ENCODE data around the gene NECTIN2.
"Not testable (repeated sequence)": the region's sequence is repeated elsewhere in the genome, so short reads cannot be mapped to it uniquely, and the experiment has no call there.

The NECTIN2 gene

GRCh38 chr19:44909775-44910174, 63.7 kb downstream of the NECTIN2 start:
- Histone ChIP-seq H3K9me3 (ENCODE audit: insufficient read depth, low read length) (no peaks in the 10 kb centered on the region), H3K27me3 (ENCODE audit: insufficient read depth, insufficient read length) (no peaks in the 10 kb centered on the region), H3K36me3 (ENCODE audit: insufficient read depth, insufficient read length, low read length) (peaks cover 31% of the 10 kb centered on the region), H3K4me1 (ENCODE audit: insufficient read depth, insufficient read length) (peaks cover 13% of the 10 kb centered on the region), H3K4me3 (ENCODE audit: insufficient read length, low read depth) (no peak overlapping the region), H3K9ac (ENCODE audit: insufficient read length, low read depth) (no peak overlapping the region)
- TF ChIP-seq SUZ12 (IDR thresholded peaks at IDR 0.05; ENCODE audit: extremely low read depth, insufficient read depth, insufficient read length) (no peak), ZNF274 (IDR thresholded peaks at IDR 0.05; ENCODE audit: low read depth, low read length) (no peak), YY1 (IDR thresholded peaks at IDR 0.05; ENCODE audit: insufficient read depth, insufficient read length) (no peak)
- DNase-seq (ENCODE audit: low read depth, low spot score) = no peak

- peaks cover 30% of the 10 kb centered on the region for H3K36me3 ChIP-seq (ENCODE audit: insufficient read depth, insufficient read length, low read length)
- not testable (repeated sequence) for H3K4me3 ChIP-seq (ENCODE audit: insufficient read length, low read depth); DNase-seq (ENCODE audit: low read depth, low spot score); H3K9me3 ChIP-seq (ENCODE audit: insufficient read depth, low read length); H3K27me3 ChIP-seq (ENCODE audit: insufficient read depth, insufficient read length); H3K9ac ChIP-seq (ENCODE audit: insufficient read length, low read depth)
- H3K4me1 ChIP-seq (ENCODE audit: insufficient read depth, insufficient read length) = peaks cover 13% of the 10 kb centered on the region
These were observed 65.8 kb downstream of the NECTIN2 start for GRCh38 chr19:44911896-44912295.

DNA sequence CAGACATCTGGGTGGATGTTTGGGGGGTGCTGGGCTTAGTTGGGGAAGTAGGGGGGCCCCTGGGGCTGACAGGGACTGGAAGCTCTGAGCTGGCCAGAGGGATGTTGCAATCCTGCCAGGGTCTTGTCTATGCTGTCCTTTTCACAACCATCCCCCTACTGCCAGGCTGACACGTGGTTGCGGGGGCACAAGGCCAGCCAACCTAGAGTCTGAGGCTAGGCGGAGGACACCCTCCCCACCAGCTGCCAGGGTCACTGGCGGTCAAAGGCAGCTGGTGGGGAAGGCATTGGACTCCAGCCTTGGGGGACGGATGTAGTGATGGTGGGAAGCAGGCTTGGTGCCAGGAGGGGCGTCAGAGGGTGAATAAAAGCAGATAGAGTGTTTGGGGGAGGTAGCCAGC, 66.8 kb downstream of the NECTIN2 start:
- no peak for TF ChIP-seq SUZ12 (IDR thresholded peaks at IDR 0.05; ENCODE audit: extremely low read depth, insufficient read depth, insufficient read length)
- TF ChIP-seq YY1 (IDR thresholded peaks at IDR 0.05; ENCODE audit: insufficient read depth, insufficient read length) = no peak
- no peak for TF ChIP-seq ZNF274 (IDR thresholded peaks at IDR 0.05; ENCODE audit: low read depth, low read length)
- Histone ChIP-seq H3K27me3 (ENCODE audit: insufficient read depth, insufficient read length) (no peaks in the 10 kb centered on the region), H3K4me3 (ENCODE audit: insufficient read length, low read depth) (no peak overlapping the region), H3K4me1 (ENCODE audit: insufficient read depth, insufficient read length) (peaks cover 11% of the 10 kb centered on the region), H3K36me3 (ENCODE audit: insufficient read depth, insufficient read length, low read length) (peaks cover 20% of the 10 kb centered on the region), H3K9me3 (ENCODE audit: insufficient read depth, low read length) (no peaks in the 10 kb centered on the region), H3K9ac (ENCODE audit: insufficient read length, low read depth) (no peak overlapping the region)
- DNase-seq (ENCODE audit: low read depth, low spot score) = no peak

- peak overlapping the region; percentile 90 for H3K9ac ChIP-seq (ENCODE audit: insufficient read length, low read depth)
- peak overlapping the region; percentile 64 for H3K4me3 ChIP-seq (ENCODE audit: insufficient read length, low read depth)
- not testable (repeated sequence) for H3K9me3 ChIP-seq (ENCODE audit: insufficient read depth, low read length); H3K27me3 ChIP-seq (ENCODE audit: insufficient read depth, insufficient read length); DNase-seq (ENCODE audit: low read depth, low spot score); H3K4me1 ChIP-seq (ENCODE audit: insufficient read depth, insufficient read length)
- peaks cover 11% of the 10 kb centered on the region for H3K36me3 ChIP-seq (ENCODE audit: insufficient read depth, insufficient read length, low read length)
These were observed 67.7 kb downstream of the NECTIN2 start for GRCh38 chr19:44913512-44914432.

GRCh38 chr19:44914433-44915206, 68.5 kb downstream of the NECTIN2 start, which contains the start of gene APOC1:
TSS of gene APOC1 (plus strand) at chr19:44914608. CDS start at chr19:44914892, 284 bp downstream.
- H3K4me3 ChIP-seq (ENCODE audit: insufficient read length, low read depth) = peak within 1 kb of the TSS; percentile 64
- H3K36me3 ChIP-seq (ENCODE audit: insufficient read depth, insufficient read length, low read length); H3K4me1 ChIP-seq (ENCODE audit: insufficient read depth, insufficient read length); H3K9me3 ChIP-seq (ENCODE audit: insufficient read depth, low read length); H3K27me3 ChIP-seq (ENCODE audit: insufficient read depth, insufficient read length): not testable (repeated sequence)
- H3K9ac ChIP-seq (ENCODE audit: insufficient read length, low read depth) = peak within 1 kb of the TSS; percentile 90
- DNase-seq (ENCODE audit: low read depth, low spot score) = peak; percentile 81

DNA sequence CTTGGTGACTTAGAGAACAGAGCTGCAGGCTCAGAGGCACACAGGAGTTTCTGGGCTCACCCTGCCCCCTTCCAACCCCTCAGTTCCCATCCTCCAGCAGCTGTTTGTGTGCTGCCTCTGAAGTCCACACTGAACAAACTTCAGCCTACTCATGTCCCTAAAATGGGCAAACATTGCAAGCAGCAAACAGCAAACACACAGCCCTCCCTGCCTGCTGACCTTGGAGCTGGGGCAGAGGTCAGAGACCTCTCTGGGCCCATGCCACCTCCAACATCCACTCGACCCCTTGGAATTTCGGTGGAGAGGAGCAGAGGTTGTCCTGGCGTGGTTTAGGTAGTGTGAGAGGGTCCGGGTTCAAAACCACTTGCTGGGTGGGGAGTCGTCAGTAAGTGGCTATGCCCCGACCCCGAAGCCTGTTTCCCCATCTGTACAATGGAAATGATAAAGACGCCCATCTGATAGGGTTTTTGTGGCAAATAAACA, 78.2 kb downstream of the NECTIN2 start:
- H3K9me3 ChIP-seq (ENCODE audit: insufficient read depth, low read length) = no peaks in the 10 kb centered on the region
- H3K27me3 ChIP-seq (ENCODE audit: insufficient read depth, insufficient read length) = no peaks in the 10 kb centered on the region
- H3K4me1 ChIP-seq (ENCODE audit: insufficient read depth, insufficient read length) = peaks cover 7% of the 10 kb centered on the region
- H3K36me3 ChIP-seq (ENCODE audit: insufficient read depth, insufficient read length, low read length) = no peaks in the 10 kb centered on the region
- TF ChIP-seq YY1 (IDR thresholded peaks at IDR 0.05; ENCODE audit: insufficient read depth, insufficient read length) = no peak
- TF ChIP-seq SUZ12 (IDR thresholded peaks at IDR 0.05; ENCODE audit: extremely low read depth, insufficient read depth, insufficient read length) = no peak
- no peak for TF ChIP-seq ZNF274 (IDR thresholded peaks at IDR 0.05; ENCODE audit: low read depth, low read length)
- DNase-seq (ENCODE audit: low read depth, low spot score) = no peak
- no peak overlapping the region for H3K4me3 ChIP-seq (ENCODE audit: insufficient read length, low read depth)
- no peak overlapping the region for H3K9ac ChIP-seq (ENCODE audit: insufficient read length, low read depth)

DNA sequence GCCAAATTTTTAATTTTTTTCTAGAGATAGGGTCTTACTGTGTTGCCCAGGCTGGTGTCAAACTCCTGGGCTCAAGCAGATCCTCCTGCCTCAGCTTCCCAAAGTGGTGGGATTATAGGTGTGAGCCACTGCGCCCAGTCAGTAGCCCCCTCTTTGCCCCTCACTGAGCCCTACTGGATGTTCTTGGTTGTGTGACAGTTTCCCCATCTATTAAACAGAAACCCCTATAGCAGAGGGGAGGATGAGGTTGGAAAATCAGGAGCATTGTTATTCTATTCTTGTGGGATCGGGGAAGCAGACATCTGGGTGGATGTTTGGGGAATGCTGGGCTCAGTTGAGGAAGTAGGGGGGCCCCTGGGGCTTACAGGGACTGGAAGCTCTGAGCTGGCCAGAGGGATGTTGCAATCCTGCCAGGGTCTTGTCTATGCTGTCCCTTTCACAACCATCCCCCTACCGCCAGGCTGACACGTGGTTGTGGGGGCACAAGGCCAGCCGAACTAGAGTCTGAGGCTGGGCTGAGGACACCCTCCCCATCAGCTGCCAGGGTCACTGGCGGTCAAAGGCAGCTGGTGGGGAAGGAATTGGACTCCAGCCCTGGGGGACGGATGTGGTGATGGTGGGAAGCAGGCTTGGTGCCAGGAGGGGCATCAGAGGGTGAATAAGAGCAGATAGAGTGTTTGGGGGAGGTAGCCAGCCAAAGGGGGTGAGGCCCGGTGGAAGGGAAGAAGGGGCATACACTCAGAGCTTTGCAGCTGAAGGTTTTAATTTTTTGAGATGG, 79.2 kb downstream of the NECTIN2 start:
- Histone ChIP-seq H3K36me3 (ENCODE audit: insufficient read depth, insufficient read length, low read length) (no peaks in the 10 kb centered on the region), H3K9me3 (ENCODE audit: insufficient read depth, low read length) (no peaks in the 10 kb centered on the region), H3K4me3 (ENCODE audit: insufficient read length, low read depth) (no peak overlapping the region), H3K9ac (ENCODE audit: insufficient read length, low read depth) (no peak overlapping the region), H3K27me3 (ENCODE audit: insufficient read depth, insufficient read length) (no peaks in the 10 kb centered on the region), H3K4me1 (ENCODE audit: insufficient read depth, insufficient read length) (peaks cover 7% of the 10 kb centered on the region)
- DNase-seq (ENCODE audit: low read depth, low spot score) = no peak
- TF ChIP-seq YY1 (IDR thresholded peaks at IDR 0.05; ENCODE audit: insufficient read depth, insufficient read length) (no peak), ZNF274 (IDR thresholded peaks at IDR 0.05; ENCODE audit: low read depth, low read length) (no peak), SUZ12 (IDR thresholded peaks at IDR 0.05; ENCODE audit: extremely low read depth, insufficient read depth, insufficient read length) (no peak)

DNA sequence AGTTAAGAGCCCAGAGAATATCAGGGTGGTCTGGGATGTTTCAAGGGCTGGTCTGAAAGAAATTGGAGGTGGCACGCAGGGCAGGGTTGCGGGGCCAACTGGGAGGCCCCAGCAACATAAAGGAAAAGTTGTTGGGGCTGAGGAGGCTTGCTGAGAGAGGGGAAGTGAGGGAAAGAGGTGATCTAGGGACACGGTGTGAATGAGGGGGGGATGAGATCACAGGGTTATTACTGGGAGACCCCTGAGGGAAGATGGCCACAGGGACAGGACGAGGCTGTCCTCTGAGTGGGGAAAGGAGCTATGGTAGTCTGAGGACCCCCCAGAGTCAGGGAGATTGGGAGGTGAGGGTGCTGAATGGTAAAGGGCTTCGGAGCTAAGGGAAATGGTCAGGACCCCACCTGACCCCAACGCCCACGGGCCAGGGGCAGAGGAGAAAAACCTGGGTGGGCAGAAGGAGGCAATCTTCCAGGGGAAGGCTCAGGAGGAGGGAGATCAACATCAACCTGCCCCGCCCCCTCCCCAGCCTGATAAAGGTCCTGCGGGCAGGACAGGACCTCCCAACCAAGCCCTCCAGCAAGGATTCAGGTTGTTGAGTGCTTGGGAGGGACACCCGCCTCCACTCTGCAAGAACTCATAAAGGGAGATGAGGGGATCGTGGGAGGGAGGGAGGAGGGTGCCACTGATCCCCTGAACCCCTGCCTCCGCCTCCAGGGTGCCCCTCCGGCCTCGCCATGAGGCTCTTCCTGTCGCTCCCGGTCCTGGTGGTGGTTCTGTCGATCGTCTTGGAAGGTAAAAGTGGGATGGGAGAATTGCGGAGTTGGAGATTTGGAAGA, 80.4 kb downstream of the NECTIN2 start:
- not testable (repeated sequence) for H3K4me1 ChIP-seq (ENCODE audit: insufficient read depth, insufficient read length); DNase-seq (ENCODE audit: low read depth, low spot score); H3K9me3 ChIP-seq (ENCODE audit: insufficient read depth, low read length); H3K27me3 ChIP-seq (ENCODE audit: insufficient read depth, insufficient read length); H3K36me3 ChIP-seq (ENCODE audit: insufficient read depth, insufficient read length, low read length)
- Histone ChIP-seq H3K4me3 (ENCODE audit: insufficient read length, low read depth) (peak overlapping the region; percentile 24), H3K9ac (ENCODE audit: insufficient read length, low read depth) (peak overlapping the region; percentile 32)

All from NT2/D1 (cell line).